ENCODE data around the gene PLXNB3. TPM values are rescaled to one million over a fixed set of nuclear protein-coding genes. Genes with fewer than 3 reads are reported as not detected.

The PLXNB3 gene
- total RNA-seq, 1 donor, result 3.1 TPM

- H3K4me3 ChIP-seq (ENCODE audit: low read depth, low read length), result peak overlapping the region; percentile 77
- peak; percentile 9 for DNase-seq (ENCODE audit: low read depth)
- no peak for TF ChIP-seq CTCF (IDR thresholded peaks at IDR 0.05; ENCODE audit: insufficient read depth, low read length)
These were observed 31.1 kb downstream of the PLXNB3 start for GRCh38 chrX:153794897-153795816.

GRCh38 chrX:153797415-153798015 lies 33.5 kb downstream of the PLXNB3 start:
- TF ChIP-seq CTCF (IDR thresholded peaks at IDR 0.05; ENCODE audit: insufficient read depth, low read length), result no peak
- no peak overlapping the region for H3K4me3 ChIP-seq (ENCODE audit: low read depth, low read length)
- no peak for DNase-seq (ENCODE audit: low read depth)

GRCh38 chrX:153799326-153799725 lies 35.3 kb downstream of the PLXNB3 start:
- TF ChIP-seq CTCF (IDR thresholded peaks at IDR 0.05; ENCODE audit: insufficient read depth, low read length), result no peak
- DNase-seq (ENCODE audit: low read depth), result no peak

GRCh38 chrX:153800177-153800722 lies 36.2 kb downstream of the PLXNB3 start:
- no peak for DNase-seq (ENCODE audit: low read depth)
- no peak for TF ChIP-seq CTCF (IDR thresholded peaks at IDR 0.05; ENCODE audit: insufficient read depth, low read length)
- no peak overlapping the region for H3K4me3 ChIP-seq (ENCODE audit: low read depth, low read length)

More at GRCh38 chrX:153799326-153799725, 35.3 kb downstream of the PLXNB3 start:
- no peak overlapping the region for H3K4me3 ChIP-seq (ENCODE audit: low read depth, low read length)

GRCh38 chrX:153800746-153801145 lies 36.7 kb downstream of the PLXNB3 start:
- no peak overlapping the region for H3K4me3 ChIP-seq (ENCODE audit: low read depth, low read length)
- DNase-seq (ENCODE audit: low read depth), result no peak
- TF ChIP-seq CTCF (IDR thresholded peaks at IDR 0.05; ENCODE audit: insufficient read depth, low read length), result no peak

GRCh38 chrX:153801669-153802068 lies 37.6 kb downstream of the PLXNB3 start:
- no peak overlapping the region for H3K4me3 ChIP-seq (ENCODE audit: low read depth, low read length)
- no peak for TF ChIP-seq CTCF (IDR thresholded peaks at IDR 0.05; ENCODE audit: insufficient read depth, low read length)
- DNase-seq (ENCODE audit: low read depth), result no peak

Measured in fibroblast of the aortic adventitia (primary cell).